Keratinocyte (primary cell): Measurements from ENCODE around the gene FMN1.

ENCODE experiments used
- EZH2 ChIP-seq: IDR thresholded peaks from one replicate; pipeline ENCODE4 v1.6.1; 2012; ENCODE audit warnings: inconsistent platforms, mild to moderate bottlenecking, low read length, moderate library complexity
- TF ChIP-seq, protein P1 (sequence below), 3 experiments: IDR thresholded peaks in 1 of 3; conservative IDR thresholded peaks in 1 of 3; optimal IDR thresholded peaks in 1 of 3; 2 replicates in 2 of 3; 3 replicates in 1 of 3; pipeline versions ENCODE3 to v1.5.1; 2011; ENCODE audit warnings: low read length in 3 of 3, mild to moderate bottlenecking in 3 of 3, moderate library complexity in 2 of 3, control low read depth in 1 of 3, inconsistent platforms in 1 of 3; ENCODE audit not compliant: insufficient read depth in 2 of 3; ENCODE audit errors: extremely low read depth in 1 of 3

DNA sequence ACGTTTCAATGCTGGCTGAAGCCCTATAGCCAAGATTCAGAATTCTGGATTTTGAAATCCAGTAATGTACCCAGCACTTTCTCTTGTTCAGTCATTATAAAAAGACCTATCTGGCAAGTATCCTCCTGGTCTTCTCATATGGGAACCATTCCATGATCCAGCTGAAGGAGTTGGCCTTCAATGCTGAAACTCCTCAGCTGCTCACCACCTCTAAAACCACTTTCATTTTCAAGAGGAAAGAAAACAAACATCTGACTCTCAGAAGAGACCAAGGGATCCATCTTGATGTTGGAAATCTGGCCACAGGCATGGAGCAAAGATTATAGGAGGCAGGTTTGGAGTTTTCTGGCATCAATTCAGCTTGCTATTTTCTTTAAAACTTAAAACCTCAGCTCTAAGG lies 235.4 kb downstream of the FMN1 start:
- TF ChIP-seq, protein P1, sequence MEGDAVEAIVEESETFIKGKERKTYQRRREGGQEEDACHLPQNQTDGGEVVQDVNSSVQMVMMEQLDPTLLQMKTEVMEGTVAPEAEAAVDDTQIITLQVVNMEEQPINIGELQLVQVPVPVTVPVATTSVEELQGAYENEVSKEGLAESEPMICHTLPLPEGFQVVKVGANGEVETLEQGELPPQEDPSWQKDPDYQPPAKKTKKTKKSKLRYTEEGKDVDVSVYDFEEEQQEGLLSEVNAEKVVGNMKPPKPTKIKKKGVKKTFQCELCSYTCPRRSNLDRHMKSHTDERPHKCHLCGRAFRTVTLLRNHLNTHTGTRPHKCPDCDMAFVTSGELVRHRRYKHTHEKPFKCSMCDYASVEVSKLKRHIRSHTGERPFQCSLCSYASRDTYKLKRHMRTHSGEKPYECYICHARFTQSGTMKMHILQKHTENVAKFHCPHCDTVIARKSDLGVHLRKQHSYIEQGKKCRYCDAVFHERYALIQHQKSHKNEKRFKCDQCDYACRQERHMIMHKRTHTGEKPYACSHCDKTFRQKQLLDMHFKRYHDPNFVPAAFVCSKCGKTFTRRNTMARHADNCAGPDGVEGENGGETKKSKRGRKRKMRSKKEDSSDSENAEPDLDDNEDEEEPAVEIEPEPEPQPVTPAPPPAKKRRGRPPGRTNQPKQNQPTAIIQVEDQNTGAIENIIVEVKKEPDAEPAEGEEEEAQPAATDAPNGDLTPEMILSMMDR (optimal IDR thresholded peaks at IDR 0.05 in 1 of 3, IDR thresholded peaks at IDR 0.05 in 1 of 3, conservative IDR thresholded peaks at IDR 0.05 in 1 of 3; ENCODE audit: extremely low read depth in 1 of 3, insufficient read depth in 2 of 3, low read length in 3 of 3), result no peak
- no peak for TF ChIP-seq EZH2
